NCI-H1092 (cell line): ENCODE results near the gene METTL22.

Experiments used
- DNase-seq: peaks from one replicate; lab custom pipeline; 2025; lab: John Stamatoyannopoulos, UW

Gene METTL22

DNA sequence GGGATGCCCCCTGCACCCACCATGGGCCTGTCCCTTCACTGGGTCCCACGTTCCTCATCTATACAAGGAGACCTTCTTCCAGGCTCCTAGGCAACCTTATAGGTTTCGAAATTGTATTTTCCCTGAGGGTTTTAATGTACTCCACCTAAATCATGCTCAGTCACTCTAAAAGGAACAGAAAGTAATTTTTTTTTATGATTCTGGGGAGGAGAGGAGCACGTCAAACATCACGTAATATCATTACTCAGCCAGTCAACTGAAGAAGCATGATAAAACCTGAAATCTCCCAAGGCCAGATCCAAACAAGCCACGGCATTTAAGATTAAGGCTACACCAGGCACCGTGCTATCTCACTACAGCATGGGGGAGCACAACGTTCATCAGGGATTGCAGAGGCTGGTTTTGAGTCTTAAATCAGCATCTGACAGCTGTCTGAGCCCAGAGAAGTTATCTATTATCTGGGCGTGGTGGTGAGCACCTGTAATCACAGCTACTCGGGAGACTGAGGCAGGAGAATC lies 27.3 kb upstream of the METTL22 start:
- no peak for DNase-seq

DNA sequence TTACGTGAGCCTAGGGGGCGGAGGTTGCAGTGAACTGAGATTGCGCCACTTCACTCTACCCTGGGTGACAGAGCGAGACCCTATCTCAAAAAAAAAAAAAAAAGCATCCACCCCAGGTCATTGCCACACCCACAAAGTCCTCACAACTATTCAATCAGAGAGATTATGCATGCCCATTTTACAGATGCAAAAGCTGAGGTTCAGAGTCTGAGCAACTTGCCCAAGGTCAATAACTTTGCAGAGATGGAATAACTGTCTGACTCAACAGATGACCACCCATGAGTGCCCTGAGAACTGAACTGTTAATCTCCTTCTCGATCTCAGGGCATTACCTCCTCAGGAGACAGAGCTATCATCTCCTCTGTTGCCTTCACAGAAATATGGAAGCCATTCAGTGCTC lies 25.7 kb upstream of the METTL22 start:
- DNase-seq = no peak

DNA sequence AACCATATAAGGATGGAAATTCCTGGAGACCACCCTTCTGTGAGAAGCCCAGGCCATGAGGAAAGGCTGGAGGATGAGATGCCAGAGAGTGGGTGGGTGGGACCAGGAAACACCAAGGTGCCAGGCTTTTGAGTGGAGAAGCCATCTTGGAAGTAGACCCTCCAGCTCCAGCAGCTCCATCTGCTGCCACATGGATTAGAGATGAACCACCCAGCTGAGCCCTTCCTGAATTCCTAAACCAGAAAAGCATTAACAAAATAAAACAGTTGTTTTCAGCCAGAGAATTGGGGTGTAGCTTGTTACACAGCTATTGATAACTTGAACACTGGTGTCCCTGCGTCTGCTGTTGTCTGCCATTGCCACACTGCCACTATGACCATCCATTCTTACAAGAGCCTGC lies 24.9 kb upstream of the METTL22 start:
- no peak for DNase-seq

DNA sequence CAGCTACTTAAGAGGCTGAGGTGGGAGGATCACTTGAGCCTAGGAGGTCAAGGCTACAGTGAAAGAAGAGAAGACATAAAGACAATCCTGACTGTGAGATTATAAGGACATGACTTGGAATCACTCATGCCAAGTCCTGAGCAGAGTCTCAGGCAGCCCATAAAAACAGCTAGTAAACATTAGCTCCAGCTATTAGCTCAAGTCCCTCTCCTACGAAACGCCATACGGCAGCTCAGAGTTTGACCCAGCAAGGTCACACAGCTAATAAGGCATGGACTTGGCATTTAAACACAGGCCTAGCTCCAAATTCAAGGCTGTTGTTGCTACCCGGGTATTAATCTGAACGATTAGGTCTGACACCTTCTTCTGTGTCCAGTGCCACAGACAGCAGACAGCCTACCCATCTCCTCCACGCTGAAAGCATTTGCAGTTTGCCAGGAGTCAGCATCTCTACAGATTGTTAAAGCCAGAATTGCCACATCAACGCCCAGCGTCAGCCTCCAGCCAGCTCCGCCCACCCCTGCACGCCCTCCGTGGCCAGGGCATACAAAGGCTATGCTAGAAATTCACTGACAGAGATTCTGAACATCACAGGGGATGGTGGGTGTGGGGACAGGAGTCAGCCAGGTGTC lies 21.2 kb upstream of the METTL22 start:
- DNase-seq = no peak

DNA sequence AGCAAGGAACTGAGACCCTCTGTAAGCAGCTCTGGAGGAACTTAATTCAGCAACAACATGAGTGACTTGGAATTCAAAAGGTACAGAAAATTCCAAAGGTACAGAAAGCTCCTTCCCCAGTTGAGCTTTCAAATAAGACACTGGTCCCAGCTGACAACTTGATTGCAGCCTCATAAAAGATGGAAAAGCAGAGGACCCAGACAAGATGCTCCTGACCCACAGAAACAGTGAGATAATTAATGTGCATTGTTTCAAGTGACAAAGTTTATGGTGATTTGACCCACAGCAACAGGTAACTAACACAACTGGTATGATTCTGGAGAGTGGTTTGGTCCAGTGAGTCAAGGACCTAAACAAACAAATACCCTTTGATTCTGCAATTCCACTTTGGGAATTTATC lies 15.9 kb upstream of the METTL22 start:
- DNase-seq = no peak

DNA sequence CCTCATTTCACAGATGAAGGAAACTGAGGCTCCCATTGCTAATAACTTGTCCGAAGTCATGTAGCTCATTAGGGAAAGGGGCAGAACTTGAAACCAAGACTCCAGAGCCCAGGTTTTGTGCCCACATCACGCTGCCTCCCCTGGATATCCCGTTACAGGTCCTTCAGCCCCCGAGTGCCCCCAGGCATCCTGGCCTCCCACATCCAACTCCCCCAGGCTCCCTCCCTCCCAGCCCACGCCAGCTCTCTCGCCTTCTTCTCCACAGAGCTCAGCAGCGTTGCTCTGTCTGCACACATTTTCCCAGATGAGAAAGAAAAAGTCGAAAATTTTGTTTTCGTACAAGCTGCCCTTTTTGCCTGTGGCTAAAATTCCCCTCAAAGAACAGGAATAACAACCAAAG lies 14.3 kb upstream of the METTL22 start:
- no peak for DNase-seq

DNA sequence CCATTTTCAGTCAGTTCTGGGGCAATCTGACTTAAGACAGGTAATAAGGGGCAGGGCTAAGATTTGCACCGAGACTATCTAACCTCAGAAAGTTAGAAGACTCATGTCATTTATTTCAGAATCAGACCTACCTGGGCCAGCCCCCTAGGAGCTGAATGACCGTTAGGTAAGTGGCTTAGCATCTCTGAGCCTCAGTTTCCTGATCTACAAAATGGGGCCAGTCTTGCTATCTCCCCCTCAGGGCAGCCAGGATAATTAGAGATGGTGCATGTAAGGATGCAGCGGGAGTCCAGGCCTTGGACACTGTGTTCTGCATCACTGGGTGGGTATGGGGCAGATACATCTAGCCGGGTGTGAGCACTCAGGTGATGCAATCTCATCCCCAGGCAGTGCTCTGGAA lies 10.4 kb upstream of the METTL22 start:
- no peak for DNase-seq

DNA sequence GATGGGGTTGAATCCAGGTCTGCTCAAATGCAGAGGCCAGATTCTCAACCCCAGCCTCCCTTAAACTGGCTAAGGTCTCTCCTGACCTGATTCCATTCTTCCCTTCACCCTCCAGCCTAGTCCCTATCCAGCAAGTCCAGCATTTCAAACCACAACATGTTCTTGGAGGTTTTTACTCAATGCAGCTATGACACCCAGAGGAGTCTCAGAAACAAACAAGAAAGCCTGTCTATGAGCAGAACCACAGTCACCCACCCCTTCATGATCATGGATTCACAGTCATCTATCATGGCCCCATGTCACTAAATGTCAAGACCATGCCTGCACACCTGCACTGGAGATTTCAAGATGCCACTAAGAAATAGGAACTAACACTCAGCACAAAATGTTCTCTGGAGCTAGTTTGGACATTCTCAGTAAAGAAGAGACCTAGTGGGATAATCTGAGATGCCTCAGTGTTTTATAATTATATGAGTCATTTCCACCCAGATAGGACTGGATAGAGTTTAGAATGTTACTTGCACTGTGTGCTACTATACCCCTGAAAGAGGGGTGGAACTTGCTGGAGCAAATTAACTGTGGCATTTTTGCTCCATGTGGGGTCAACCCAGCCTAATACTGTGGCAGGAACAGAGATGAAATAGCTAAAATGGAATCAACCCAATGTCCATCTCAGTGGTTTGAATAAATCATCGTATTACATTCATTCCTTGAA lies 9.5 kb upstream of the METTL22 start:
- no peak for DNase-seq

DNA sequence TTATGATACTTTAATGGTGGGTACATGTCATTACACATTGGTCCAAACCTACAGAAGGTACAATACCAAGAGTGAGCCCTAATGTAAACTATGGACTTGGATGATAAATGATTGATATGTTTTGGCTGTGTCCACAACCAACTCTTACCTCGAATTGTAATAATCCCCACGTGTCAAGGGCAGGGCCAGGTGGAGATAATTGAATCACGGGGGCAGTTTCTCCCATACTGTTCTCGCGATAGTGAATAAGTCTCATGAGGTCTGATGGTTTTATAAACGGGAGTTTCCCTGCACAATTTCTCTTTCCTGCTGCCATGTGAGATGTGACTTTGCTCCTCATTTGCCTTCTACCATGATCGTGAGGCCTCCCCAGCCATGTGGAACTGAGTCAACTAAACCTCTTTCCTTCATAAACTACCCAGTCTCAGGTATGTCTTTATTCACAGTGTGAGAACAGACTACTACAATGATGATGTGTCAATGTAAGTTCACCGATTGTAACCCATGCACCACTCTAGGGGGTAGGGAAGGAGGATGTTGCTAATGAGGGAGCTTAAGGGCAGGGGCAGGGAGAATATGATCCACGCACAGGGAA lies 7.0 kb upstream of the METTL22 start:
- DNase-seq = no peak

DNA sequence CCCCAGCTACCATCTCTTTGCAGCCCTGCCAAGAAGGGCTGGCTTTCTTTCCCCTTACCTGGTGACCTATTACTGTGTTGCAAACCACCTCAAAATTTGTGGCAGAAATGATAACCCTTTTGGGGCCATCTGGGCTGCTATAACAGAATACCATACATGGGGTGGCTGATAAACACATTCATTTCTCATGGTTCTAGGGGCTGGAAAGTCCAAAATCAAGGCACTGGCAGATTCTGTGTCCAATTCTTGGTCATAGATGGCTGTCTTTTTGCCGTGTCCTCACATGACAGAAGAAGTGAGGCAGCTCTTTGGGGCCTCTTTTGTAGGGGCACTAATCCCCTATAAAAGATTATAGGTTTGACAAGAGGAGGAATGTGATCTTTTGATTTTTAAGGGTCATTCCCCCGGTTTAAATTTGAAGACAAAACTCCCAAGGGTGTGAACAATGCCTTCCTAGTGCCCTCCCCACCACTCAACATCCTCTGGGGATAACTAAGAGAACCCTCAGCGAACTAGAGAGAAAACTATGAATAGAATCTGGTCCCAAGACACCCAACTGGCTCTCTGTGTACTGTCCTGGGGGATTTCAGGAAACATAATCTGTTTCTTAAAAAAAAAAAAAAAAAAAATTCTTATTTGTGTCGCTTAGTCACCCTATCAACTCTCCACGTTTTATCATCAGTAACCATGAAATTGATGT lies 1.7 kb upstream of the METTL22 start:
- DNase-seq = no peak

DNA sequence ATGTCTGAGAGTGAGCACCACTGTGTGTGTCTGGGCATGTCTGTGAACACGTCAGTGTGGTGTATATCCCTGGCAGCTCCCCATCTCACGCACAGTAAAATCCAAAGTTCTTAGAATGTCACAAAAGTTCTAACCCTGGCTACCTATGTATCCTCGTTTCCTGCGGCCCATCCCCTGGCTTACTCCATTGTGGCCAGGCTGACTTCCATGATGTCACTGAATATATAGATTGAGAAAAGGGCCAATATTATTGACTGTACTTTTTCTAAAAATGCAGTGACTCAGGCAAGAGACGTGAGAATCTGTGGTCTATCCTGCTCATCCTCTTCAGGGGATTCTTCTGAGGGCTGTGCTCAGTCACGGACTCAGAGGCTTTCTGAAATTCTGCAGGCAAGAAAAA lies 963 bp upstream of the METTL22 start:
- DNase-seq = no peak

DNA sequence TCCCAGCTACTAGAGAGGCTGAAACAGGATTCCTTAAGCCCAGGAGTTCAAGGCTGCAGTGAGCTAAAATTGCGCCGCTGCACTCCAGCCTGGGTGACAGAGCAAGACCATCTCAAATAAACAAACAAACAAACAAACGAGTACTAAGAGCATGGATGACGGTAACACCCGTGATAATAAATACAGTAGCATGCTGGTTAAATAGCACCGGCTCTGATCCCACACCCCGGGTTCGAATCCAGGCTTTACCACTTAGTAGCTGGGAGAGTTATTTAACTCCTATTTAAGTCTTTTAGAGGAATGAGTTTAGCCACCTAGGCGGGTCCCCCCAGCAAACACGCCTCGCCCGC lies 301 bp upstream of the METTL22 start:
- DNase-seq = no peak

DNA sequence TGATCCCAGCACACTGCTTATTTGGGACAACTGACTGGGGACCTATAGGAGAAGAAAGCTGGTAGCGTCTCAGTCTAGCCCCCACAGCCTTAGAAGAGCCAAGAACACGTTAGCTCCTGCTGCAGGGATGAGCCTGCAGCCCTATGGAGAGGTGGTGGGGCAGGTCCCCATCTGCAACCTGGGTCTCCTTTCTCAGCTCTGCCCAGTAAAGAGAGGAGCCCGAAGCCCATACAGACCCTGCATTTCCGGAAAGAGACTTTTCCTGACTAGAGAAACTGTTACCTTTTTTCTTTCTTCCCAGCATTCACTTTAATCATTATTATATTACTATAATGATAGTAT lies 788 bp downstream of the METTL22 start:
- no peak for DNase-seq

DNA sequence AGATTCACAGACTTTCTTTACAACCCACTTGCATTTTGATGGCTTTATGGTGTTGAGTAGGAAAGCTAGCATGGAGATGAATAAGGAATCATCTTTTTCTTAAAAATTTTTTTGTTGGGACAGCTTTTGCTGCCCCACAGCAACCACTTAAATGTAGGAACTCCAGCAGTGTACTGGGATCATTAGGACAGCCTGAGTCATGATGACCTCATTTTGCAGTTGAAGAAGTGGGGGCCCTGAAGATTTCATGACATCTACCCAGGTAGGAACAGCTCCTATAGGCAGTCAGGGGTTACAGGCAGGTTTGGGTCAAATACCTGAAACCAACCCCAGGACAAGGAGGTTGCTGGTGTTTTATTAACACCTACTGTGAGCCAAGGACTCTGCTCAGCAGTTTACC lies 2.1 kb downstream of the METTL22 start:
- no peak for DNase-seq

DNA sequence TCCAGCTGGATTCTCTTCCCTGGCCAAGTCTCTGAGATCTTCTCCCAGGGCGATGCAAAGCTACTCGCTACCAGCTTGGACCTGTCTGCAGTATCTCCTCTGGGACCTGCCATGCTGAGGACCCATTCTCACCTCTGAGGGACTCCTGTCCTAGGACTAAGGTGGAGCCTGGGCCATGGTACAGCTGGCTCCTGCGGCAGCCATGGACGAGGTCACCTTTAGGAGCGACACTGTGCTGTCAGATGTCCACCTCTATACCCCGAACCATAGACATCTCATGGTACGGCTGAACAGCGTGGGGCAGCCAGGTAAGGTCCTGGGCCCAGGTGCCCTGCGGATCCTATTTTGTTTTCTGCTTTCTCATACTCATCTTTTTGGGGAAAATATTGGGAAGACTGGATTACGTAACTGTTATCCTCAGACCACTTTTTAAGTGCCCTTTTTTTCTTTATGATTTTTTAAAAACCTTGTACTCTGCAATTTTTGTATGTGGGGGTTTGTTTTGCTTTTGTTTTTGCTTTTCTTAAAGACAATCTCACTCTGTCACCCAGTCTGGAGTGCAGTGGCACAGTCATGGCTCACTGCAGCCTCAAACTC lies 4.1 kb downstream of the METTL22 start:
- no peak for DNase-seq

DNA sequence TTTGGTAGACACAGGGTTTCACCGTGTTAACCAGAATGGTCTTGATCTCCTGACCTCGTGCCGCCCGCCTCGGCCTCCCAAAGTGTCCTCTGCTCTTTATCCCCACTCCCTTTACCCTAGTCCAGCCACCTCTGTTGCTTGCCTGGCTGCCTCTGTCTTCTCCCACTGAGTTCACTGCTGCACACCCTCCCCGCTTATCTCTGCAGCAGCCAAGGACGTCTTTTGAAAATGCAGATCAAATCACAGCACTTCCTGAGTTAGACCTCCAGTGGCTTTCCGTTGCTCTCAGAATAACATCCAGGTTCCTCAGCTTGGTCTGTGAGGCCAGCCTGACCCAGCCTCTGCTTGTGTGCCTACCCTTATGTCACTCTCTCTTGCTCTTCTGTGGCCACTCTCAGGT lies 5.4 kb downstream of the METTL22 start:
- no peak for DNase-seq

DNA sequence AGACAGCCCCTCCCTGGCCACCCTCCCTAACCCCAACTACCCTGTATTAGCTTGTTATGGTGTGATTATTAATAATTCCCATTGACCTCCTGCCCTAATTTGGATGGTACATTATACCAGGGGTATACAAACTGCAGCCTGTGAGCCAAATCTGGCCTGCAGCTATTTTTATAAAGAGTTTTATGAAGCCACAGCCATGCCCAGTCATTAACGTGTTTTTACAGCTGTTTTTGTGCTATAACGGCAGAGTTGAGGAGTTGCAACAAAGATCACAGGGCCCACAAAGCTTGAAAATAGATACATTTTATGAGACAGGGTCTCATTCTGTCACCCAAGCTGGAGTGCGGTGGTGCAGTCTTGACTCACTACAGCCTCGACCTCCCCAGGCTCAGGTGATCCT lies 6.0 kb downstream of the METTL22 start:
- no peak for DNase-seq

DNA sequence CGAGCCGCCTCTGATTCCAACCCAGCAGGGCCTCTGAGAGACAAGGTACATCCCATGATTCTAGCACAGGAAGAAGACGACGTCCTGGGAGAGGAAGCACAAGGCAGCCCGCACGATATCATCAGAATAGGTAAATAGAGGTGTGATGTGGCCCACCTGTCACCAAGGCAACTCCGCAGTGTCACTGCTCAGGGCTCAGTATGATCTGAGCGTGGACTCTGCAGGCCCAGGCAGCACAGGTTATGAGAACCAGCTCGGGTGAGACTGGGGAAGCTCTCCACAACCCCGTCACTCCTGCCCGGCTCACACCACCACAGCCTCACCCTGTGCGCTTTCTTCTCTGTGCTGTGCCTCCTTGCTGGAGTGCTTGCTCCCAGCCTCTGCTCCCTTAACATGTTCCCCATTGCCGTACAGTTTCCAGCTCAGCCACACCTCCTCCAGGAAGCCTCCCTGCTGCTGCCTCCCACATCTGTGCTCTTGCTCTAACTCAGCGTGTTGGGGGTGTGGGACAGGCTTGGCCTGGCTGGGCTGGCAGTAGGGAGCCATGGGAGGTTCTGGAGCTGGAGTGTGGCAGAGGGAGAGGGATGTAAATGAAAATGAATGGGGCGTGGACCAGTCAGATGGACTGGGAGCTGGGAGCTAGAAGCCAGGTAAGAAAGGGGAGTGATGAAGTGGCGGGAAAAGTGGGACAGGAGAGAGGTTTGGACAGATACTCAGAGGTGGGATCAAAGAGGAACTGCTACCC lies 7.7 kb downstream of the METTL22 start:
- no peak for DNase-seq

DNA sequence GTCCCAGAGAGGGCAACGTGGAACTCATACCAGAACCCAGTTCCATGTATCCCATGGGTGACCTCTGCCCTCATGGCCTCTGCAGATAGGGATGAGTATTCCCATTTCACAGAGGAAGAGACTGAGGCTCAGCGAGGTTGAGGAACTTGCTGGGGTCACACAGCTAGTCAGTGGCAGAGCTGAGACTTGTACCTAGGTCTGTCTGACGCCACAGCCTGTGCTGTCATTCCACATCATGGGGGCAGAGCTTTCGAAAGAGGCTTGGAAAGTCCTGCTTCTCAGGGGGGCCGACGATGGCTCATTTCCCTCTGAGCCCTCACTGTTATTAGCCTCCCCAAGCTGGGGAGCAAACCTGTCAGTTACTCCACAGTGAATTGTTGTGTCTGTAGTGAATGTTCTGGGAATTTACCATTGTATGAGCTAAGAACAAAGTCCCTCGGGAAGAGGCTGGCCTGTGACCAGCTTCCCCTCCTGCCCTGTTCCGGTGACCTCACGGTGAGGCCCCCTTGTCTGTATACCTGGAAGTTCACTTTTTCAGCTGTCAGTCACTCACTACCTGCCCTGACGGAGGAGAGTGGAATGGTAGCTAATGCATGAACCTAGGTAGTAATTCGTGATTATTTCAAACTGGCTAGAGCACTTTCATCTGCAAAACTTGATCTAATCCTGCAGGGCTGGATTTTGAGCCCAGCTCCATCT lies 8.9 kb downstream of the METTL22 start:
- DNase-seq = no peak

DNA sequence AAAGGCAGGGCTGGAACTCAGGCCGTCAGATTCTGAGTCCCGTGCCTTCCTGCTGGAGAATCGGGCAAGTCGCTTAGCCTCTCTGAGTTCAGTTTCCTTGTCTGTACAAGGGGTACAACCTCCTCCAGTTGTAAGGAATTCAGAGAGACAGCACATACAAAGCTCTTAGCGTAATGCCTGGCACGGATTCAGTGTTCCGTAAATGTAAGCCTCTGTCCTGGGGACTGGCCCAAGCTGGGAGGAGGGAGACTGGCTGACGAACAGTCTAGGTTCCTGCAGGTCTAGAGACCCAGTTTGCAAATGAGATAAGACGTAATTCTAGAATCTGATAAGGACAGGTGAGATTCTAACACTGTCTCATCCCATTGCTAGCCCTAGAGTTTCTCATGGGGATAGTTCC lies 9.9 kb downstream of the METTL22 start:
- DNase-seq = no peak

DNA sequence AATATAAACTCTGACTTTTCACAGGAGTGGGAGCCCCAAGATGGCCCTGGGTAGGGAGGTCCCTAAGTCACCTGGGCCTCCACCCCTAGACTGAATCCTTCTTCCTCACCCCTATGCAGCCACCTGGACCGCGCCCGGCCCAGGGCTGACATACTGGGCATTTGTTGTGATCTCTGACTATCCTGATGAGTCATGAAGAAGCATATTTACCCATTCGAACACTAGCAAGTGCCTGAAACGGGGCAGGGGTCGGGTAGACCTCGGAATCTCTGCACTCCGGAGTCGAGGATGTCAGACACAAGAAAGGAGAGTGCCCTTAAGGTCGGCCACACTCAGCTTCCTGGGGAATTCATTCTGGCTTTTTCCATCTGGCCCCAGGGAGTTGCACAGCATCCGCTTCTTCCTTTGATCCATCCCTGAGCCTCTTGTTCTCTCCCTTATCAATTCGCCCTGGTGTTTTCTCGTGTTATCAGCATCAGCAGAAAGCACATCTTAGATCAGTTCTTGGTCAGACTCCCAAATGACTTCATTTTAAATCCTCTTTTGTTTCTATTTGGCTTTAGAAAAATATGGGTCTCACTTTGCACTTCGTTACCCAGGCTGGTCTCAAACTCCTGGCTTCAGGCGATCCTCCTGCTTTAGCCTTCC lies 10.4 kb downstream of the METTL22 start:
- no peak for DNase-seq
